ENCODE results near the gene PTCD1. TPM values are rescaled to one million over a fixed set of nuclear protein-coding genes. Genes with fewer than 3 reads are reported as not detected.
"Not testable (repeated sequence)": the region's sequence is repeated elsewhere in the genome, so short reads cannot be mapped to it uniquely, and the experiment has no call there.

Gene PTCD1
- total RNA-seq, 1 donor from 2014 or later: 5.5 TPM

- Mint-ChIP-seq H3K4me1 (ENCODE audit: low read depth, unreplicated experiment) (peaks cover 2% of the 10 kb centered on the region), H3K27me3 (ENCODE audit: unreplicated experiment) (peaks cover 4% of the 10 kb centered on the region), H3K27ac (ENCODE audit: unreplicated experiment) (no peak overlapping the region), H3K4me3 (ENCODE audit: unreplicated experiment) (no peak overlapping the region), H3K36me3 (ENCODE audit: unreplicated experiment) (peaks cover 6% of the 10 kb centered on the region), H3K9me3 (ENCODE audit: unreplicated experiment) (peaks cover 3% of the 10 kb centered on the region)
- no peak for TF ChIP-seq CTCF (IDR thresholded peaks at IDR 0.05; ENCODE audit: partially characterized antibody, unreplicated experiment)
- DNase-seq: no peak
Observed at GRCh38 chr7:99419323-99420021, 19.1 kb downstream of the PTCD1 start.

- H3K9me3 Mint-ChIP-seq (ENCODE audit: unreplicated experiment): peaks cover 3% of the 10 kb centered on the region
- peaks cover 2% of the 10 kb centered on the region for H3K4me1 Mint-ChIP-seq (ENCODE audit: low read depth, unreplicated experiment)
- H3K27ac Mint-ChIP-seq (ENCODE audit: unreplicated experiment): no peak overlapping the region
- peaks cover 6% of the 10 kb centered on the region for H3K36me3 Mint-ChIP-seq (ENCODE audit: unreplicated experiment)
- DNase-seq: no peak
- peaks cover 4% of the 10 kb centered on the region for H3K27me3 Mint-ChIP-seq (ENCODE audit: unreplicated experiment)
- no peak overlapping the region for H3K4me3 Mint-ChIP-seq (ENCODE audit: unreplicated experiment)
- TF ChIP-seq CTCF (IDR thresholded peaks at IDR 0.05; ENCODE audit: partially characterized antibody, unreplicated experiment): no peak
Observed at GRCh38 chr7:99418260-99418659, 20.3 kb downstream of the PTCD1 start.

- H3K36me3 Mint-ChIP-seq (ENCODE audit: unreplicated experiment); H3K27ac Mint-ChIP-seq (ENCODE audit: unreplicated experiment); H3K27me3 Mint-ChIP-seq (ENCODE audit: unreplicated experiment); H3K4me3 Mint-ChIP-seq (ENCODE audit: unreplicated experiment); H3K9me3 Mint-ChIP-seq (ENCODE audit: unreplicated experiment); H3K4me1 Mint-ChIP-seq (ENCODE audit: low read depth, unreplicated experiment): not testable (repeated sequence)
- peak; percentile 79 for DNase-seq
- TF ChIP-seq CTCF (IDR thresholded peaks at IDR 0.05; ENCODE audit: partially characterized antibody, unreplicated experiment): peak; percentile 66
Observed at GRCh38 chr7:99415513-99416127, 23.0 kb downstream of the PTCD1 start.

GRCh38 chr7:99410635-99411034 lies 28.0 kb downstream of the PTCD1 start:
- no peak for DNase-seq
- Mint-ChIP-seq H3K27me3 (ENCODE audit: unreplicated experiment) (peaks cover 7% of the 10 kb centered on the region), H3K4me1 (ENCODE audit: low read depth, unreplicated experiment) (peaks cover 11% of the 10 kb centered on the region), H3K4me3 (ENCODE audit: unreplicated experiment) (peak overlapping the region; percentile 77), H3K27ac (ENCODE audit: unreplicated experiment) (no peak overlapping the region), H3K9me3 (ENCODE audit: unreplicated experiment) (peaks cover 9% of the 10 kb centered on the region), H3K36me3 (ENCODE audit: unreplicated experiment) (peaks cover 12% of the 10 kb centered on the region)
- TF ChIP-seq CTCF (IDR thresholded peaks at IDR 0.05; ENCODE audit: partially characterized antibody, unreplicated experiment): no peak

- Mint-ChIP-seq H3K27ac (ENCODE audit: unreplicated experiment) (peak overlapping the region; percentile 97), H3K36me3 (ENCODE audit: unreplicated experiment) (peaks cover 8% of the 10 kb centered on the region), H3K27me3 (ENCODE audit: unreplicated experiment) (peaks cover 7% of the 10 kb centered on the region), H3K4me3 (ENCODE audit: unreplicated experiment) (peak overlapping the region; percentile 99), H3K9me3 (ENCODE audit: unreplicated experiment) (peaks cover 6% of the 10 kb centered on the region), H3K4me1 (ENCODE audit: low read depth, unreplicated experiment) (peaks cover 13% of the 10 kb centered on the region)
- no peak for DNase-seq
- TF ChIP-seq CTCF (IDR thresholded peaks at IDR 0.05; ENCODE audit: partially characterized antibody, unreplicated experiment): no peak
Observed at GRCh38 chr7:99409806-99410205, 28.8 kb downstream of the PTCD1 start.

Data from glutamatergic neuron (in vitro differentiated cells).